H9 (cell line): Measurements from ENCODE around the gene SNX4. TPM values are rescaled to one million over a fixed set of nuclear protein-coding genes. Genes with fewer than 3 reads are reported as not detected.
A peak's percentile ranks its signal among the peaks of the same experiment; 100 is the strongest.
"Not testable (repeated sequence)": the region's sequence is repeated elsewhere in the genome, so short reads cannot be mapped to it uniquely, and the experiment has no call there.

Source experiments
- DNase-seq: peaks from one replicate; pipeline ENCODE4 v3.0.0-alpha.2; 2017
- H2AFZ ChIP-seq: one replicate; pipeline ENCODE4 v1.6.1; 2013; ENCODE audit warnings: mild to moderate bottlenecking, low read length, control low read depth, moderate library complexity
- H2AK5ac ChIP-seq: 2 replicates; pipeline ENCODE4 v1.6.1; 2013; ENCODE audit warnings: low read length, control low read depth, mixed read lengths; ENCODE audit not compliant: insufficient read length
- H2BK120ac ChIP-seq: one replicate; pipeline ENCODE4 v1.6.1; 2013; ENCODE audit warnings: low read depth, mild to moderate bottlenecking, low read length, control low read depth, inconsistent platforms; ENCODE audit not compliant: poor library complexity, severe bottlenecking
- H2BK12ac ChIP-seq: 2 replicates; pipeline ENCODE4 v1.6.1; 2013; ENCODE audit warnings: low read length, control low read depth, mixed read lengths, low read depth; ENCODE audit not compliant: insufficient read length
- H2BK15ac ChIP-seq: 2 replicates; pipeline ENCODE4 v1.6.1; 2013; ENCODE audit warnings: low read depth, low read length, control low read depth
- H2BK20ac ChIP-seq: one replicate; pipeline ENCODE4 v1.6.1; 2013; ENCODE audit warnings: low read depth, mild to moderate bottlenecking, low read length, control low read depth, inconsistent platforms; ENCODE audit not compliant: poor library complexity, severe bottlenecking
- H2BK5ac ChIP-seq: 2 replicates; pipeline ENCODE4 v1.6.1; 2013; ENCODE audit warnings: low read length, control low read depth, mixed read lengths; ENCODE audit not compliant: insufficient read length
- H3K14ac ChIP-seq: 2 replicates; pipeline ENCODE4 v1.6.1; 2013; ENCODE audit warnings: low read length, control low read depth; ENCODE audit not compliant: insufficient read depth
- H3K18ac ChIP-seq: 2 replicates; pipeline ENCODE4 v1.6.1; 2013; ENCODE audit warnings: low read depth, mild to moderate bottlenecking, mixed read lengths, low read length, control low read depth; ENCODE audit not compliant: insufficient read length
- H3K23ac ChIP-seq: 2 replicates; pipeline ENCODE4 v1.6.1; 2013; ENCODE audit warnings: low read length, control low read depth, mixed read lengths, low read depth; ENCODE audit not compliant: insufficient read length
- H3K23me2 ChIP-seq: 2 replicates; pipeline ENCODE4 v1.6.1; 2013; ENCODE audit warnings: low read depth, mild to moderate bottlenecking, mixed read lengths, low read length, control low read depth; ENCODE audit not compliant: insufficient read length, poor library complexity, severe bottlenecking
- H3K27ac ChIP-seq: 2 replicates; pipeline ENCODE4 v1.5.1; 2013; ENCODE audit warnings: low read length, control low read depth, mixed read lengths, low read depth; ENCODE audit not compliant: insufficient read length
- H3K27me3 ChIP-seq: 2 replicates; pipeline ENCODE4 v1.6.1; 2013; ENCODE audit warnings: low read length, control low read depth, inconsistent platforms; ENCODE audit not compliant: insufficient read depth
- H3K4ac ChIP-seq: 2 replicates; pipeline ENCODE4 v1.6.1; 2013; ENCODE audit warnings: low read depth, mild to moderate bottlenecking, control low read depth, inconsistent platforms, low read length, moderate library complexity
- H3K4me1 ChIP-seq: 2 replicates; pipeline ENCODE4 v1.6.1; 2013; ENCODE audit warnings: low read length, control low read depth, inconsistent platforms; ENCODE audit not compliant: insufficient read depth
- H3K4me2 ChIP-seq: 2 replicates; pipeline ENCODE4 v1.6.1; 2013; ENCODE audit warnings: low read length, control low read depth, mixed read lengths; ENCODE audit not compliant: insufficient read length, insufficient read depth
- H3K56ac ChIP-seq: 2 replicates; pipeline ENCODE4 v1.6.1; 2013; ENCODE audit warnings: low read depth, mild to moderate bottlenecking, mixed read lengths, low read length, control low read depth; ENCODE audit not compliant: insufficient read length
- H3K79me1 ChIP-seq: 2 replicates; pipeline ENCODE4 v1.6.1; 2013; ENCODE audit warnings: low read depth, mild to moderate bottlenecking, moderate library complexity, low read length, control low read depth, inconsistent platforms; ENCODE audit not compliant: insufficient read depth, poor library complexity, severe bottlenecking
- H3K79me2 ChIP-seq: 2 replicates; pipeline ENCODE4 v1.6.1; 2013; ENCODE audit warnings: low read length, control low read depth, inconsistent platforms; ENCODE audit not compliant: insufficient read depth
- H3K9ac ChIP-seq: 2 replicates; pipeline ENCODE4 v1.6.1; 2013; ENCODE audit warnings: low read length, control low read depth, mixed read lengths; ENCODE audit not compliant: insufficient read length; ENCODE audit errors: extremely low read depth
- H3K9me3 ChIP-seq: one replicate; pipeline ENCODE4 v1.6.1; 2013; ENCODE audit warnings: low read depth, low read length, inconsistent platforms; ENCODE audit not compliant: control insufficient read depth
- H3T11ph ChIP-seq: one replicate; pipeline ENCODE4 v1.6.1; 2013; ENCODE audit warnings: mild to moderate bottlenecking, low read length, control low read depth, inconsistent platforms
- H4K20me1 ChIP-seq: one replicate; pipeline ENCODE4 v1.6.1; 2013; ENCODE audit not compliant: control insufficient read depth, insufficient read length, insufficient read depth
- H4K5ac ChIP-seq: 2 replicates; pipeline ENCODE4 v1.6.1; 2013; ENCODE audit warnings: low read depth, mild to moderate bottlenecking, mixed read lengths, low read length, control low read depth; ENCODE audit not compliant: insufficient read length
- H4K8ac ChIP-seq: replicated peaks from 2 replicates; pipeline ENCODE4 v1.6.1; 2013; ENCODE audit warnings: low read length, control low read depth, mixed read lengths, low read depth; ENCODE audit not compliant: insufficient read length
- H4K91ac ChIP-seq: 2 replicates; pipeline ENCODE4 v1.6.1; 2013; ENCODE audit warnings: low read depth, mild to moderate bottlenecking, moderate library complexity, mixed read lengths, low read length, control low read depth; ENCODE audit not compliant: insufficient read length
- H3K27ac Mint-ChIP-seq, 3 experiments: 2 replicates in 2 of 3; 3 replicates in 1 of 3; pipeline ENCODE4 v1.8.0; 2020 to 2021; ENCODE audit warnings: mixed read lengths in 3 of 3, mild to moderate bottlenecking in 1 of 3, moderate library complexity in 1 of 3
- H3K27me3 Mint-ChIP-seq: 2 replicates; pipeline ENCODE4 v1.8.0; 2021; ENCODE audit warnings: low read depth, mild to moderate bottlenecking, moderate library complexity, mixed read lengths
- H3K36me3 Mint-ChIP-seq, 3 experiments: 2 replicates in 2 of 3; 3 replicates in 1 of 3; pipeline ENCODE4 v1.8.0; 2020 to 2021; ENCODE audit warnings: low read depth in 3 of 3, mixed read lengths in 3 of 3; ENCODE audit not compliant: insufficient read depth in 1 of 3
- H3K4me1 Mint-ChIP-seq, 2 experiments: 2 replicates each; pipeline ENCODE4 v1.8.0; 2020; ENCODE audit warnings: mixed read lengths in 2 of 2
- H3K4me3 Mint-ChIP-seq, 2 experiments: 2 replicates in 1 of 2; 3 replicates in 1 of 2; pipeline ENCODE4 v1.8.0; 2020 to 2021; ENCODE audit warnings: mild to moderate bottlenecking in 2 of 2, mixed read lengths in 2 of 2, moderate library complexity in 1 of 2
- H3K9me3 Mint-ChIP-seq, 2 experiments: 2 replicates in 1 of 2; 3 replicates in 1 of 2; pipeline ENCODE4 v1.8.0; 2020; ENCODE audit warnings: mild to moderate bottlenecking in 2 of 2, mixed read lengths in 2 of 2, moderate library complexity in 1 of 2
- WGBS: extraction: QIAGEN DNeasy Blood & Tissue Kit; methylation state at CpG from one replicate; pipeline ENCODE4 v1.1.7; 2013; ENCODE audit warnings: missing lambda C conversion rate, low lambda C conversion rate, mixed read lengths; ENCODE audit not compliant: insufficient read length; ENCODE audit errors: extremely low coverage; 5-methylcytosine and 5-hydroxymethylcytosine counted together
- total RNA-seq: library from RNA; stranded (reverse); gene quantifications from 2 replicates; pipeline ENCODE4 v1.2.1, GENCODE V29; 2021
- TF ChIP-seq, protein P1 (sequence below): fragments of 200-600 bp; sonication (generic); conservative IDR thresholded peaks from 3 replicates; pipeline ENCODE4 v1.8.0; 2021; ENCODE audit warnings: antibody characterized with exemption, mild to moderate bottlenecking

The SNX4 gene
- total RNA-seq, 1 experiment from 2014 or later = 29.5 TPM

DNA sequence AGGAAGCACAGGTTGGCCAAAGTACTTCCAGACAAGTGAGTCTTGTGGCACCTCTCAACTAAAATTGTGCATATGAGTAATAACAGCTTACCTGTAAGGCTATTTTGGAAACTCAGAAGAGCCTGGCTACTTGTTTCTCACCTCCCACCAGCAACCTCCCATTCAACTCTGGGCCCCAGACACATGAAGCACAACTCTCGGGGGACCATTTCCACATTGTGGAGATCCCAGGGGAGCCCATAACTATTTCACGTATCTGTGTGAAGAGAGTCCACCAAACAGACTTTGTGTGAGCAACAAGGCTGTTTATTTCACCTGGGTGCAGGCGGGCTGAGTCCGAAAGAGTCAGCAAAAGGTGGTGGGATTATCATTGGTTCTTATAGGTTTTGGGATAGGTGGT, 5.2 kb upstream of the SNX4 start:
- Histone ChIP-seq H3K14ac (no peak overlapping the region), H2BK12ac (no peak overlapping the region), H3K9me3 (no peaks in the 10 kb centered on the region), H3K9ac (no peak overlapping the region), H3T11ph (no peak overlapping the region), H3K4me2 (no peak overlapping the region), H3K4ac (no peak overlapping the region), H2BK20ac (no peak overlapping the region), H3K79me1 (no peaks in the 10 kb centered on the region), H4K8ac (no peak overlapping the region), H3K18ac (no peak overlapping the region), H3K27me3 (no peaks in the 10 kb centered on the region), H2BK5ac (no peak overlapping the region), H3K27ac (no peak overlapping the region), H2AFZ (no peak overlapping the region), H4K5ac (no peak overlapping the region), H2BK15ac (no peak overlapping the region), H3K23ac (no peak overlapping the region), H3K79me2 (no peaks in the 10 kb centered on the region), H3K4me1 (no peaks in the 10 kb centered on the region), H2BK120ac (no peak overlapping the region), H3K56ac (no peak overlapping the region), H4K91ac (no peak overlapping the region), H2AK5ac (no peak overlapping the region), H4K20me1 (no peaks in the 10 kb centered on the region), H3K23me2 (no peaks in the 10 kb centered on the region)
- Mint-ChIP-seq H3K4me1 (peaks cover 15 to 17% of the 10 kb centered on the region in 2 experiments), H3K27me3 (no peaks in the 10 kb centered on the region; the same call in 1 of the 2 replicates), H3K9me3 (no peaks in the 10 kb centered on the region), H3K36me3 (peaks cover 4 to 11% (median 5%) of the 10 kb centered on the region in 3 experiments; a peak in 5 of 7 replicates), H3K27ac (no peak overlapping the region; a peak in 2 of 7 replicates), H3K4me3 (no peak overlapping the region)
- TF ChIP-seq, protein P1, sequence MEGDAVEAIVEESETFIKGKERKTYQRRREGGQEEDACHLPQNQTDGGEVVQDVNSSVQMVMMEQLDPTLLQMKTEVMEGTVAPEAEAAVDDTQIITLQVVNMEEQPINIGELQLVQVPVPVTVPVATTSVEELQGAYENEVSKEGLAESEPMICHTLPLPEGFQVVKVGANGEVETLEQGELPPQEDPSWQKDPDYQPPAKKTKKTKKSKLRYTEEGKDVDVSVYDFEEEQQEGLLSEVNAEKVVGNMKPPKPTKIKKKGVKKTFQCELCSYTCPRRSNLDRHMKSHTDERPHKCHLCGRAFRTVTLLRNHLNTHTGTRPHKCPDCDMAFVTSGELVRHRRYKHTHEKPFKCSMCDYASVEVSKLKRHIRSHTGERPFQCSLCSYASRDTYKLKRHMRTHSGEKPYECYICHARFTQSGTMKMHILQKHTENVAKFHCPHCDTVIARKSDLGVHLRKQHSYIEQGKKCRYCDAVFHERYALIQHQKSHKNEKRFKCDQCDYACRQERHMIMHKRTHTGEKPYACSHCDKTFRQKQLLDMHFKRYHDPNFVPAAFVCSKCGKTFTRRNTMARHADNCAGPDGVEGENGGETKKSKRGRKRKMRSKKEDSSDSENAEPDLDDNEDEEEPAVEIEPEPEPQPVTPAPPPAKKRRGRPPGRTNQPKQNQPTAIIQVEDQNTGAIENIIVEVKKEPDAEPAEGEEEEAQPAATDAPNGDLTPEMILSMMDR = no peak
- DNase-seq = no peak
- no CpG with 5 or more reads among the region's 4 CpGs for WGBS

DNA sequence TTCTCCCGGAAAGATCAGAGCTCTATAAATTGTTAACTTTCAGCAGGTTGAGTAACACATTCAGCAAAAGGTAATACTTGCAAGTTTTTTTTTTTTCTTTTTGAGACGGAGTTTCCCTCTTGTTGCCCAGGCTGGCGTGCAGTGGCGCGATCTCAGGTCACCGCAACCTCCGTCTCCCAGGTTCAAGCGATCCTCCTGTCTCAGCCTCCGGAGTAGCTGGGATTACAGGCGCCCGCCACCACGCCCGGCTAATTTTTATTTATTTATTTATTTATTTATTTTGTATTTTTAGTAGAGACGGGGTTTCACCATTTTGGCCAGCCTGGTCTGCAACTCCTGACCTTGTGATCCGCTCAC, 539 bp upstream of the SNX4 start:
- not testable (repeated sequence) for H3K9ac ChIP-seq, H3K27ac ChIP-seq

More for the DNA sequence above, 539 bp upstream of the SNX4 start:
- H3K4me1 Mint-ChIP-seq = peaks cover 21 to 23% of the 10 kb centered on the region in 2 experiments
- not testable (repeated sequence) for H3K14ac ChIP-seq, H3K4me1 ChIP-seq, H2BK5ac ChIP-seq, H2BK15ac ChIP-seq, H3T11ph ChIP-seq, H2BK20ac ChIP-seq, H2BK12ac ChIP-seq, H4K8ac ChIP-seq, H3K79me2 ChIP-seq, H2AFZ ChIP-seq, H4K5ac ChIP-seq, DNase-seq, H3K27me3 ChIP-seq, H3K27me3 Mint-ChIP-seq, H3K4ac ChIP-seq, H3K56ac ChIP-seq, H3K9me3 Mint-ChIP-seq, H4K91ac ChIP-seq, H3K9me3 ChIP-seq, H2BK120ac ChIP-seq, H3K23ac ChIP-seq, H3K18ac ChIP-seq, H2AK5ac ChIP-seq, H3K79me1 ChIP-seq, H4K20me1 ChIP-seq, H3K23me2 ChIP-seq
- peaks cover 0 to 15% (median 10%) of the 10 kb centered on the region in 3 experiments; a peak in 5 of 7 replicates for H3K36me3 Mint-ChIP-seq
- no CpG with 5 or more reads among the region's 15 CpGs for whole genome bisulfite sequencing
- peak overlapping the region in 1 of 3 experiments; percentile 54; a peak in 2 of 7 replicates for H3K27ac Mint-ChIP-seq
- H3K4me2 ChIP-seq = peak overlapping the region; percentile 34
- H3K4me3 Mint-ChIP-seq = peak overlapping the region; percentile 92 to 94
